Breast epithelium (tissue), 4 donors: ENCODE measurements around the gene ADAMTS17. TPM values are rescaled to one million over a fixed set of nuclear protein-coding genes. Genes with fewer than 3 reads are reported as not detected.

ENCODE experiments used
- DNase-seq, 2 donors: peaks; one replicate each; pipeline ENCODE4 v3.0.0-alpha.2; 2019; ENCODE audit warnings: low spot score in 2 of 2
- H3K27ac ChIP-seq, 2 donors: fragments of 200-600 bp; sonication (generic) in 1 of 2; one replicate each; pipeline ENCODE4 v1.5.1; 2016 to 2019; ENCODE audit warnings: mild to moderate bottlenecking in 1 of 2
- H3K27me3 ChIP-seq, 2 donors: fragments of 200-600 bp; sonication (generic) in 1 of 2; one replicate each; pipeline versions ENCODE4 v1.5.1 to v1.6.0; 2017 to 2019; ENCODE audit warnings: control low read depth in 1 of 2, mild to moderate bottlenecking in 1 of 2
- H3K36me3 ChIP-seq: fragments of 200-600 bp; one replicate; pipeline ENCODE4 v1.5.1; 2019
- H3K4me1 ChIP-seq, 2 donors: fragments of 200-600 bp; sonication (generic); one replicate each; pipeline ENCODE4 v1.5.1; 2016 to 2019; ENCODE audit warnings: control low read depth in 1 of 2
- H3K4me3 ChIP-seq, 3 donors: fragments of 200-600 bp; sonication (generic); 1 replicate in 2 of 3; 2 replicates in 1 of 3; pipeline ENCODE4 v1.5.1; 2016 to 2019; ENCODE audit warnings: mild to moderate bottlenecking in 3 of 3, moderate library complexity in 2 of 3
- H3K9me3 ChIP-seq, 2 donors: fragments of 200-600 bp; sonication (generic) in 1 of 2; one replicate each; pipeline ENCODE4 v1.5.1; 2016 to 2019; ENCODE audit warnings: control low read depth in 1 of 2
- CTCF ChIP-seq, 3 donors: fragments of 450-650 bp; IDR thresholded peaks; one replicate each; pipeline ENCODE4 v1.5.1; 2016 to 2017; ENCODE audit warnings: antibody characterized with exemption in 3 of 3, mild to moderate bottlenecking in 3 of 3, moderate library complexity in 3 of 3
- POLR2A ChIP-seq: fragments of 450-650 bp; IDR thresholded peaks from one replicate; pipeline ENCODE4 v1.6.1; 2016; ENCODE audit warnings: antibody characterized with exemption, mild to moderate bottlenecking, moderate library complexity
- POLR2AphosphoS5 ChIP-seq, 3 donors: sonication (generic); formaldehyde crosslinking; IDR thresholded peaks; one replicate each; pipeline ENCODE4 v1.6.1; 2017; ENCODE audit warnings: antibody characterized with exemption in 3 of 3
- intact Hi-C: fragments of 100-400 bp; cut with DNase I; formaldehyde crosslinking; loops from one replicate; pipeline ENCODE4 v1.15.1; 2023; ENCODE audit warnings: low total_unique reads
- total RNA-seq, 3 donors: library from RNA; depleted of rRNA; stranded (reverse); fragments of >200 nt; gene quantifications; one replicate each; pipeline ENCODE4 v1.1.0, GENCODE V29; 2016

Gene ADAMTS17
- total RNA-seq, 3 donors from 2014 or later = 5.1 to 8.0 (median 5.9) TPM

- peaks cover 0 to 13% of the 10 kb centered on the region in 2 donors for H3K9me3 ChIP-seq
- no peaks in the 10 kb centered on the region for H3K4me1 ChIP-seq
- no peak for DNase-seq
- no peak overlapping the region for H3K4me3 ChIP-seq
- intact Hi-C loops = no loop called here
- H3K27me3 ChIP-seq = no peaks in the 10 kb centered on the region
- no peak for TF ChIP-seq POLR2AphosphoS5 (IDR thresholded peaks at IDR 0.05)
- no peak for TF ChIP-seq CTCF (IDR thresholded peaks at IDR 0.05)
- TF ChIP-seq POLR2A = no peak
- no peaks in the 10 kb centered on the region for H3K36me3 ChIP-seq
- H3K27ac ChIP-seq = no peak overlapping the region
These were observed 64.5 kb downstream of the ADAMTS17 start for GRCh38 chr15:100277087-100277855.

- no peak overlapping the region for H3K4me3 ChIP-seq
- H3K9me3 ChIP-seq = peaks cover 0 to 14% of the 10 kb centered on the region in 2 donors
- no peak for DNase-seq
- intact Hi-C loops = no loop called here
- H3K27me3 ChIP-seq = no peaks in the 10 kb centered on the region
- H3K4me1 ChIP-seq = no peaks in the 10 kb centered on the region
- no peak overlapping the region for H3K27ac ChIP-seq
- no peaks in the 10 kb centered on the region for H3K36me3 ChIP-seq
- TF ChIP-seq POLR2AphosphoS5 (IDR thresholded peaks at IDR 0.05) = no peak
- no peak for TF ChIP-seq CTCF (IDR thresholded peaks at IDR 0.05)
These were observed 65.3 kb downstream of the ADAMTS17 start for GRCh38 chr15:100276506-100276905.

- no peaks in the 10 kb centered on the region for H3K27me3 ChIP-seq
- H3K9me3 ChIP-seq = peaks cover 0 to 14% of the 10 kb centered on the region in 2 donors
- no peaks in the 10 kb centered on the region for H3K36me3 ChIP-seq
- H3K27ac ChIP-seq = no peak overlapping the region
- no peak overlapping the region for H3K4me3 ChIP-seq
- TF ChIP-seq CTCF (IDR thresholded peaks at IDR 0.05) = no peak
- TF ChIP-seq POLR2AphosphoS5 (IDR thresholded peaks at IDR 0.05) = no peak
- no peaks in the 10 kb centered on the region for H3K4me1 ChIP-seq
- DNase-seq = no peak
- intact Hi-C loops = no loop called here
These were observed 66.1 kb downstream of the ADAMTS17 start for GRCh38 chr15:100275641-100276040.

GRCh38 chr15:100269831-100270230, 71.9 kb downstream of the ADAMTS17 start:
- no peak overlapping the region for H3K4me3 ChIP-seq
- H3K9me3 ChIP-seq = peaks cover 0 to 14% of the 10 kb centered on the region in 2 donors
- no peak overlapping the region for H3K27ac ChIP-seq
- intact Hi-C loops = no loop called here
- no peaks in the 10 kb centered on the region for H3K4me1 ChIP-seq
- no peaks in the 10 kb centered on the region for H3K27me3 ChIP-seq
- TF ChIP-seq POLR2AphosphoS5 (IDR thresholded peaks at IDR 0.05) (no peak), CTCF (IDR thresholded peaks at IDR 0.05) (no peak), POLR2A (no peak)
- DNase-seq = no peak
- no peaks in the 10 kb centered on the region for H3K36me3 ChIP-seq

GRCh38 chr15:100266166-100266565, 75.6 kb downstream of the ADAMTS17 start:
- no peak for DNase-seq
- intact Hi-C loops = no loop called here
- Histone ChIP-seq H3K27me3 (no peaks in the 10 kb centered on the region), H3K27ac (no peak overlapping the region), H3K9me3 (no peaks in the 10 kb centered on the region), H3K4me3 (no peak overlapping the region), H3K36me3 (no peaks in the 10 kb centered on the region), H3K4me1 (no peaks in the 10 kb centered on the region)
- TF ChIP-seq CTCF (IDR thresholded peaks at IDR 0.05) (no peak), POLR2AphosphoS5 (IDR thresholded peaks at IDR 0.05) (no peak), POLR2A (no peak)
